GM04504 (cell line): ENCODE results near the gene BSN.
A peak's percentile ranks its signal among the peaks of the same experiment; 100 is the strongest.
"Not testable (repeated sequence)": the region's sequence is repeated elsewhere in the genome, so short reads cannot be mapped to it uniquely, and the experiment has no call there.

ENCODE experiments used
- DNase-seq: peaks from one replicate; pipeline ENCODE4 v3.0.0-alpha.2; 2012; ENCODE audit warnings: low read depth

BSN gene

DNA sequence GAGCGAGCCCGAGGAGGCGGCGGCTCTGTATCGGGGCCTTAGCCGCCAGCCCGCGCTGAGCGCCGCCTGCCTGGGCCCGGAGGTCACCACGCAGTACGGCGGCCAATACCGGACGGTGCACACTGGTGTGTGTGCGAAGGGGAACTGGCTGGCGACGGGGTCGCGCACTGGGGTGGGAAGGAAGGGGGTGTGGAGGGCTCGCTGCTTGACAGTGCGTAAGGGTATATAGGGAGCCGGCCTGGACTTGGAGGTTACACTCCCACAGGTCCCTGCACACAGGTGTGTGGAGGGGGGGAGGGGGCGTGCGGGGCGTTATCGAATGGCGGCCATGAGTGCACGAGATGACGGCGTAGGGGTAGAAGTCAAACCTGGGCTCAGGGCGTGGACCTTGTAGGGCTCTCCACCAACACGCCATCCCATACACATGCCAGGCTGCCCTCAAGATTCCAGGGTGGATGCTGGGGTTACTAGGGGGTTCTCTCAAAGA is 120.3 kb downstream of the BSN start:
- DNase-seq = no peak

DNA sequence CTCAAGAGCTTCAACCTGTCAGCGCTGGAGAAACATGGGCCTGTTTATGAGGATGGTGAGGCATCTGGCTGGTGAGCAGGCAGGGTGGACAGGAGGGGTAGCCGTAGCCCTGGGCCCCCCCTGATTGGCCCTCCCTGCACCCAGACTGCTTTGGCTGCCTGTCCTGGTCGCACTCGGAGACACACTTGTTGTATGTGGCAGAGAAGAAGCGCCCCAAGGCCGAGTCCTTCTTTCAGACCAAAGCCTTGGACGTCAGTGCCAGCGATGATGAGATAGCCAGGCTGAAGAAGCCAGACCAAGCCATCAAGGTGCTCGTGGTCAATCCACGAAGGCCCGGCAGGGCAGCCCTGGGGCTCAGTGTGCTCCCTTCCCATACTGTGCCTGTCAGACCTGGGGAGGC is 121.6 kb downstream of the BSN start:
- DNase-seq = no peak

DNA sequence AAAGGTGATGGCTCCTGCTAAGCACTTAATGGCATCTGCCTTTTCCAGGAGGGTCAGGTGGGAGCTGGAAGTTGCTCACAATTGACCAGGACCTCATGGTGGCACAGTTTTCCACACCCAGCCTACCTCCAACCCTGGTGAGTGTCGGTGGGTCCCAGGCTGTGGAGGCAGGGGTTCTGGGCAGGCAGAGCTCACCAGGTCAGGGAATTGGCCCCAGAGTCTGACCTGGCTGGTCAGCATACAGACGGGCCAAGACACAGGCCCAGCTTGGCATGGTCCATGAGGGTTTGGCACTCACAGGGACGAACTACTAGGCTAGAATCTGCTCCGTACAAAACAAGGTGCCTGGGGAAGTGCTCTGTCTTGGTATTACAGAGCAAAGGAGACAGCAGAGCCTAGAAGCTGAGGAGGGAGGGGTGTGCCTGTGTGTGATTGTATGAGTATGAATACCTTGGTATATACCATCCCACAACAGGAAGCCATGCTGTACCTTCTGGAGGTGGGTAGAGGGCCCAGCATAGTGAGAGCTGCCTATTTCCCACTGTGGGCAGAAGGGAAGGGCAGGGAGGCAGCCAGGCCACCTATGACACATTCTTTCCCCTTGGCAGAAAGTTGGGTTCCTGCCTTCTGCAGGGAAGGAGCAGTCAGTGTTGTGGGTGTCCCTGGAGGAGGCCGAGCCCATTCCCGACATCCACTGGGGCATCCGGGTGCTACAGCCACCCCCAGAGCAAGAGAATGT is 126.4 kb downstream of the BSN start:
- no peak for DNase-seq

DNA sequence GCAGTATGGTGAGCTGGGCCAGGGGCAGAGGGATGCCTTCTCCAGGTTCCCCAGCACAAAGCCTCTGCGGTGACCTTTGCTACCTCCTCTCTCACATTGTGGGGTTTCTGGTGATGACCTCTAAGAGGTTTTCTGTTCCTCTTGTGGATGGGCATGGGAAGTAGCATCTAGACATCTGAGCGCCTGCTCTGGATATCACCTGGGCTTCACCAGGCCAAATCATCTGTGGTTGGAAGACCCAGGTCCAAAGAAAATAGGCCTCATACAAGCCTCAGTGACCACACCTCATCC is 126.9 kb downstream of the BSN start:
- DNase-seq = no peak

DNA sequence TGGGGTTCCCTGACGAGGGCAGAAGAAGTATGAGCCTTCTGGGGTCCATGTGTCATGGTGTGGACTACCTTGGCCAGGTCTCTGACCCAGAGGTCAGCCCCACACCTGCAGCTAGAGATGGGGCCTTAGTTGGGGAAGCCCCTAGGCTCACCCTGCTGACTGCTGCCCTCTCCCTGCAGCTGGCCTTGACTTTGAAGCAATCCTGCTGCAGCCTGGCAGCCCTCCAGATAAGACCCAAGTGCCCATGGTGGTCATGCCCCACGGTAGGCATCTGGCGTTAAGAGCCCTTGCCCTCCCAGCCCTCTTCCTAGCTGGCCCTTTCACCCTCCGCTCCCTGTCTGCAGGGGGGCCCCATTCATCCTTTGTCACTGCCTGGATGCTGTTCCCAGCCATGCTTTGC is 127.3 kb downstream of the BSN start:
- no peak for DNase-seq

DNA sequence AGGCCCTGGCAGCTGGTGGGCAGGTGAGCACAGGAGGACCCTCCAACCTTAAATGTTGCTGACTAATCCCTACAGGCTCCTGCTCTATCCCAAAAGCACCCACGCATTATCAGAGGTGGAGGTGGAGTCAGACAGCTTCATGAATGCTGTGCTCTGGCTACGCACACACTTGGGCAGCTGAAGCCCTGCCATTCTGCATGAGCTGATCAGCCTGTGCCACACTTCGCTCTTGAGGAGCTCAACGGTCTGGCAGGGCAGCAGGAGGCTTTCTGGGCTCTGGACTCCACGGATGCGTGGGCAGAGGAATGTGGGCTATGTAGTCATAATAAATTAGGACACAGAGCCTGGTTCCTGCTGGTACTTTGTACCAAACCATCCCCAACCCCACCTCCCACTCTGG is 128.9 kb downstream of the BSN start:
- DNase-seq = no peak

DNA sequence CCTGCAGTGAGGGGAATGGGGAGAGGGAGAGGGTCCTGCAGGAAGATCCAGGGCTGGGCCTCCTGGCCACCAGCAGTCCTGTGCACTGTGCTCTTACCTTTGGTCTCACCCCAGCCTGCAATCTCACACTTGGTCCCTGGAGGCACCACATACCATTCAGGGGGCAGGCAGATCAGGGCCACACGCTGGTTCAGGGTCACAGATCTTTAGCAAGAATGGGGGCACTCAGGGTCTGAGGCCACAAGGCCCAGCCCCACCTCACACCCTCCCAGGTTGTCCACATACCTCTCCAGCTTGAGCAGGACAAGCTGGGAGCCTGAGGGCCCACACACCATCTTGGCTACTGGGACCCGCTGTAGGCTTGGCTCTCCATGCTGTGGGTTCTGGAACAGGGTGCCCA is 130.2 kb downstream of the BSN start:
- DNase-seq = not testable (repeated sequence)

DNA sequence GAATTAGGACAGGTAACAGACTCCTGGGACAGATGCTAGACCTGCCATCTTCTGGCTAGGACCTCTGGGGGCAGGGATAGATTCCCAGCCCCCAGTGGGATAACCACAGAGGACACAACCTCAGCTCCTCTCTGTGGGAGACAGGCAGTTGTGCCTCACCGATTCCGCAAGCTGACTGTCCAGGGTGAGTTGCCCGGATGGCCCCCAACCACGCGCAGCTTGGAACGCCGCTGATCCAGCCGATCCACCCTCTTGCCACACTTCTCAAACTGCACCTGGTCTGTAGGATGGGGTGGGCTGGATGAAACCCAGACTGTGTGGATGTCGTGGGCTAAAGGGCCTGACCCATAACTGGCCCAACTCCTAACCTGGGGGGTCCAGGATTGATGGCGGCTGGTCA is 130.8 kb downstream of the BSN start:
- not testable (repeated sequence) for DNase-seq

DNA sequence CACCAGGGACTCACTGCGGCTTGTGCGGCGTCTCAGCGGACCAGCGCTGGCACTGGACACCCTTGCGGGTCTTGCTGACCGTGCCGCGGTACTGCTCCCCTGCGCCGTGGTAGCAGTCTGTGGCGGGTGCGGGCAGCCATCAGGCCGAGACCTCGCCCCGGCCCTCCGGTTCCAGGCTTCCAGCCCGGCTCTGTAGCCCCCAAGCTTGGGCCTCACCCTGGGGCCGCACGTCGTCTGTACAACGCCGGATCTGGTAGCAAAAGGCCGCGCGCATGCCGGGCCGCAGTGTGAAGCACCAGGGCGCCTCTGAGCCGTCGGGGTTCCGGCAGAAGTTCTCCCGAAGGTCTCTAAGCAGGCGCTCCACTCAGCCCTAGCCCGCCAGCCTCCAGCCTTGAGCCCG is 131.6 kb downstream of the BSN start:
- not testable (repeated sequence) for DNase-seq

DNA sequence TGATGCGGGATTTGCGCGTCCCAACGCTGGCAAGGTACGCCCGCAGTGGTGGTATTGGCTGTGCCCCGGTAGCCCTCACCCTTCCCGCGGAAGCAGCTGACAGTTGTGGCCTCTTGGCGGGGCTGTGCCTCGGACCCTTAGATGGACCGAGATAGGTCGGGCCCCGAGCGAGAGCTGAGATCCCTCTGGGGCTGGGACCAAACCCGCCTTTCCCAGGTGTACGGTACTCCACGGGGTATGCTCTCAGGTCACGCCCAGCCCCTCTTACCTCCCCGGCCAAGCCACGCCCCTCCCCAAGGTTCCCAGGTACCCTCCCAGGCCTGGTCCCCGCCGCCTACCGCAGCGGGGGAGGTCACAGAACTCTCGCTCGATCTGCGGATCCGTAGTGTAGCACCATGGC is 132.1 kb downstream of the BSN start:
- DNase-seq = not testable (repeated sequence)

DNA sequence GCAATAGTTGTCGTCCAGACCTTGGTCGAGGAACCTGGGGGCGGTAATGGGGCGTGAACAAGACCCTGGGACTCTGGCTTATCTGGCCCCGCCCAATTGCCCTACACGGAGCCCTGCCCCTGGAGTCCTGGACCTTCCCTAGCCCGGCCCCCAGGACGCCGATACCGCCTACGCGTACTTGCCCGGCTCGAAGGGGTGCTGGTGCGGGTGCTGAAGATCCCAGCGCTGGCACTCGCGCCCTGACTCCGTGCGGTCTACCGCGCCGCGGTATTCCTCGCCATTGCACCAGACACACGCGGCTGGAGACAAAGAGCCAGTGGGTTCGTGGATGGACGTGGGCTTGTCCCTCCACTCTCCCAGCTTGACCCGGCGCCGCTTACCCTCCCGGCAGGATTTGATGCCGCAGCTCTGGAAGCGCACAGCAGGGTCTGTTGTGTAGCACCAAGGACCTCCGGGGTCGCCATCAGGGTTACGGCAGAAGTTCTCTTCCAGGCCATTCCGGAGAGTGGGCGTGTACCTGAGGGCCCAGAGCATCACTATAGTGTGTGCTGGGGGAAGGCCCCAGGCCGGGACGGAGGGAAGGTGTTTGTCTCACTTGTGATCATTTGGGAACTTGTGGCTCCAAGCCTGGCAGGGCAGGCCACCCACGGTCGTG is 132.6 kb downstream of the BSN start:
- not testable (repeated sequence) for DNase-seq

DNA sequence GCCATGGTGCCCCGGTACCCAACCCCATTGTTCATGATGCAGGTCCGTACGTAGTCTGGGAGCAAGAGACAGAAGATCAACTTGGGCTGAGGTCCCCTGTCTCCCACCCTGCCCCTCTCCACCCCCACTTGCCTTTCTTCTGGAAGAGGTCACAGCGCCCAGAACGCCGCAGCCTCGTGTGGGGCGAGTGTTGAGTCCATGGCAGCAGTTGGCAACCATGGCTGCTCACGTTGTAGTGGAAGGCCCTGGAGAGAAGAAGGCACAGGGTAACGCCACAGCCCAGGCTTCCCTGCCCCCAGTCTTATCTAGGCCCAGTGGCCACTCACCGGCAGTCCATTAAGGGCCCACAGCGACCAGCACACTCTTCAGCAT is 133.1 kb downstream of the BSN start:
- not testable (repeated sequence) for DNase-seq

DNA sequence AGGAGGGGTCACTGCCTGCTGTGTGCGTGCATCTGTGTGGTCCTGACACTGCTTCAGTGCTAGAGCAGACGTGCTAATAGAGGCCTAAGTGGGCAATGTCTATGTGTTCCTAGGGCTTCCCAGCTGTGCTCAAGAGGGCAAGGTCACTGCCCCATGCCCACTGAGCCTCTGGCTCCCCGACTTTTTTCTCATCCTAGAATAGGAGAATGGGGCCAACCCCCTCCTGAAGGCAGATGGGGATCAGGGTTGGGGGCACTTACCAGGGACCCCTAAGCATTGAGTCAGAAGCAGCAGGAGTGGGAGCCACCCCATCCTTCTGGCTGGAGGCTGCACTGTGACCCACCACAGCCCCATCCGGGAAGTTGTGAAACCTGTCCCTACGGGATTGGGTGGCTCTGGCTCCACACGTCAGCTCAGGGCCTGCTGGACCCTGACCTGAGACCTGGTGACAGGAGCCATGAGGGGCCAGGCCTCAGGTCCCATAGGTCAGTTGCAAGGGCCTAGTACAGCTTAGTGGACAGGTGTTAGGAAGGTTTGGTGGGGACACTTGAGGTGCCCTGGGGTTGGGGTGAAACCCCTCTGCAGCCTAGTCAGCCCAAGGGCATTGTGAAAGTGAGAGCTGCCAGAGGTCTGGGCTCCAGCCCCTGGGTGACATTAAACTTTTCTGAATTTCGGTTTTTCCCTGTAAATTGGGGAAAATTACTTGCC is 134.2 kb downstream of the BSN start:
- DNase-seq = not testable (repeated sequence)

DNA sequence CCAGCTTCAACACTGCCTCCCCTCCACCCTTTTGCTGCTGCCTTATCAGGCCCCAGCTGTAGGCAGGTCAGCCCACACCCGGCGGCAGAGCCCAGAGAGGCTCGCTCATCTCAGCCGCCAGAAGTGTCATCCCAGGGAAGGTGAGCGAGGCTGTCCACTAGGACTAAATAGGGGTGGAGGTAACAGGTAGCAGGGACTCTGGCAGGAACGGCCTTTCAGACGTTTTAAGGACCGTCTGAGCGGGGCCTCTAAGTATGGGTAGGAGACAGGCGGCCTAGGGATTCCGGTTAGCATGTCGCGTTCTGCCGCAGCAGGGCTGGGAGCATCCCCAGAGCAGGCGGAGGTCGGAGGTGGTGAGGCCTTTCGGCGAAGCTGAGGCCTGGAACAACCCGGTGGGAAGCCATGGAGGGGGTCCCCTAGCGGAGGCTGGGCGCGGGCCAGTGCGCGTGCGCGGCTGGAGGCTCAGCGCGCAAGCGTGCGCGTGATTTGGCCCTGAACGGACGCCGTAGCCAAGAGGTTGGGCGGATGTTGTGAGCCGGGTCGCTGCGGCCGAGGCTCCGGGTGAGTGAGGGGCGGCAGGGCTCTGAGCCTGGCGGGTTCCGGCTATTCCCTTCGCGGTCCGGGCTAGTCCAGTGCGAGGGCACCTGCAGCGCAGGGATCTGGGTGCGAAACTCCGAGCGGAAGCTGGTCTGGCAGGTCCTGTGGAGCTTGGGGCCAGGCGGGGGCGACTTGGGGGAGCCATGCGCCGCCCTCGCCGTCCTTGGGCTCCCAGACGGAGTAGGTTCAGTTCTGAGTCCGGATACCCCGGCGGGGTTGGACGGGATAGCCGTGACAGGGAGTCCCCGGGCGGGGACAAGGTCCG is 135.0 kb downstream of the BSN start, which contains the start of the genes MST1 and RNF123:
Gene MST1, minus strand, starts transcription at position 429 of the 862 bp plus-strand sequence. CDS start 783 bp downstream, outside the sequence.
Gene RNF123, plus strand, starts transcription at position 512 of the 862 bp plus-strand sequence. CDS start 1,609 bp downstream, outside the sequence.
- DNase-seq = peak; percentile 70

DNA sequence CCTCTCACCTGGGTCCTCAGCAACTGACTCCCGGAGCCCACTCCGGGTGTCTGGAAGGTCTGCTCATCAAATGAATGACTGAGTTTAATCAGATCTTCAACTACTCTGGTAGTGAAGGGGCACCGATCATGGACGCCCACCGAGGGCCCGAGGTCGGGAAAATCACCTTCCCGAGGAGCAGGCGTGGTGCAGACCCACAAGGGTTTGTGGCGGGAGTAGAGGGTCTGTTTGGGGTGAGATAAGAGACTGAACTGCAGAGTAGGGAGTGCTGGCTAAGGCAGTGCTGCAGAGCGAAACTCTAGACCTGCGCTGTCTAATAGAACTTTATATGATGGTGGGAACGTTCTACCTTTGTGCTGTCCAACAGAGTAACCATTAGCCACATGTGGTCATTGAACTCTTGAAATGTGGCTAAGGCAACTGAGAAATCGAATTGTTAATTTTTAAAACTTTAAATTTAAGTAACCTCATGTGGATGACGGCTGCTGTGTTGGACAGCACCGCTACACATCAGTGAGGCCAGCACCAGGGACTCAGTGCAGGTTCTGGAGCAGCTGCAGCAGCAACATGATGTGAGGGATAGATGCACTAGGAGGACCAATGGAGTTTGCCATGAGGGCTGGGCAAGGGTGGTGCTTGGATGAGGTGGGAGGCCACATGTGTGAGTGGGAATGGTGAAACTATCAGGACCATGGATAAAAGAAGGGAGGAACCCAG is 135.8 kb downstream of the BSN start:
- not testable (repeated sequence) for DNase-seq

DNA sequence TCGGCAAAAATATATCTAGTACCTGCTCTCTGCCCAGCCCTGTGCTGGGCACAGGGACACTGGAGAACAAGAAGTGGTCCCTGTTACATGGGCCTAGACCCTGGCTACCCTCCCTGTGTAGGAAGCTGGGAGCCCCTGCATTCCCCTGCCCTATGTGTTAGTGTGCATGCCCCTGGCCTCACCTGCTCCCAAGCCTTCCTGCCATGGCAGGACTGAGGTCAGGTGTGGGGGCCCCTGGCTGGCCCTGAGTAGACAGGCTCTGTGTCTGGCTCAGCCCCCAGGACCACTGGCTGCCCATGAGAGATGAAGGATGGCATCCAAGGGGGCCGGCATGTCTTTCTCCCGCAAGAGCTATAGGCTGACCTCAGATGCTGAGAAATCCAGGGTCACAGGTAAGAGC is 136.6 kb downstream of the BSN start:
- DNase-seq = not testable (repeated sequence)

DNA sequence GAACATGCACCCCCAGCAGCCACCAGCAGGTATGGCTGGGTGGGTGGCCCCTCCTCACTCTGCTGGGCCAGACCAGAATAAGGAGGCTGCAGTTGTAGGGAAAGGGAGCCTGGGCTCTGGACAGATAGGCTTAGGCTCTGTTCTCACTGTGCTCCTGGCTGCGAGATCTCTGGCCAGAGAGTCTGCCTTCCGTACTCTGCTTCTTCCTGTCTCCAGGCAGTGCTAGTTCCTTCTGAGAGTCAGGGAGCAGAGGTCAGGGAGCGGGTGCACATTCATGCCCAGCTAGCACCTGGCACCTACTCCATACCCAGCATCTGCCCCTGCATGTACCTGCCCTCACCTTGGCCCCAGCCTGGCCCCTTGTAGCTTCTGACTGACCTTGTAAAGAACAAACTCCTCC is 137.2 kb downstream of the BSN start:
- not testable (repeated sequence) for DNase-seq

DNA sequence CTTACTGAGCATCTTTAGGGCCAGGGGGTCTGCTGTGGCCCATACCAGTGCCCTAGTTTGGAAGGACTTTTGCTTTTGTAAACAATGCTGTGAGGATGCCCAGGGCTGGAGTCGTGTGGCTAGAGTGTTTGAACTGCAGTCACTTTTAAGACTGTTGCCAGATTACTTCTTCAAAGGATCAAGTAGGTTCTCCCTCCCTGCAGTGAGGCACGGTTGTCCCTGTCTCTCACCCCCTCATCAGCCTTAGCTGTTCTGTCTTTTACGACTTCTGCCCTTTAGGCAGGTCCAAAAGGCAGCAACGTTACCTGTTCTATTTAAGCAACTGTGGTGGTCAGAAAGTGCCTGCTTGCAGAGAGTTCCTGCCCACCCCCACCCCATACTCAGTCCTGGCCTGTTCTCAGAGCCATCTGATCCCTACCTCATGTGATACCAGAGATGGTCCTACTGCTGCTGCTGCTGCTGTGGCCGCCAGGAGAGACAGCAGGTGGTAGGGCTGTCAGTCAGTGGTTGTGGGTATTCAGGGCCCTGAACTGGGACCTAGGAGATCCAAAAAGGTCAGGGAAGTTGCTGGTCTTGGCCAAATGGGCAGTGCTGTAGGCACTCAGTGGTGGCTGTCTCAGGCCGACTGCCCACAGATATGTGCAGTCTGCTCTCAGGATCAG is 140.3 kb downstream of the BSN start:
- DNase-seq = not testable (repeated sequence)

DNA sequence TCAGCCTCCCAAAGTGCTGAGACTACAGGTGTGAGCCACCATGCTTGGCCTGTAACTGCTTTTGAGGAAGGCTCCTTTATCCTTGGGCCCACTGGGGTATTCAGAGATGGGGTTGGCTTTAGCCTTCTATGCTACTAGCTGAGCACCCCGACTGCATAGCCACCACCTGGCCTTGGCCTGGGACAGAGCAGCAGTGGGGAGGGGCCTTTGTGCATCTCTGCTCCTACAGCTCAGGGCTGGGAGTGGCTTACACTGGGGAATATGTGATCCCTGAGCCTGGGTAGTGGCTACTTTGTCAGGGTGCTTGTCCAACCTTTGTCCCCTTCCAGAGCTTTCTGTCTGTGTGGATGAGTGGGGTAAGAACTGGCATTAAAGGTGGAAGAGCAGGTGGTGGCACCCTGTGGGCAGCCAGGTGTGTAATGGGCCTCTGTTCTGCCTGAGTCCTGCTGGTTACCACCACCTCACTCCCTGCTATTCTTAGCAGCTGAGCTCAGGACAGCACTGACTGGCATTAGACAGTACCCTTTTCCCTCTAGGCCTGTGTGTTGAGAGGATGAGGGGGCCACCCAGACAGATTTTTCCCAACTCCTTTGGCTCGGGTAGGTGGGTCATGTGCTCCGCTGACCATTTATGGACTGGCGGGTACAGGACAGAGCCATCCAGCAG is 141.2 kb downstream of the BSN start:
- DNase-seq = not testable (repeated sequence)
